ENCODE data around the gene ADISSP.
"Not testable (repeated sequence)": the region's sequence is repeated elsewhere in the genome, so short reads cannot be mapped to it uniquely, and the experiment has no call there.

The ADISSP gene

GRCh38 chr20:3797592-3798372 lies 30.2 kb upstream of the ADISSP start:
- DNase-seq, result peak in 1 of 2 experiments; percentile 16

DNA sequence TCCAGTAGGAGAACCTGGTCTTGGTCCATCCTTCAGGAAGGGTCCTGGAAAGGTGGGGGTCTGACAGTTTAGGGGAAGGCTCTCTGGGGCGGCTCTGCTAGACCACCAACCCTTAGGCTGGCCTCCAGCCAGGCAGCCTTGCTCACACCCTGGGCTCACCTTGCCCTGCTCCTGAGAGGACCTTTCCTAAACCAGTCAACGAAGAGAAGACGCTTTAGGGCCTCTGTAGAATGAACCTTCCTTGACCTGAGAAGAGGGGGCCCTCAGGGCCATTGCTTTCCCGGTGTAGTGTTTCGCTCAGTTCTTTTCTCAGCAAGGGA lies 29.6 kb upstream of the ADISSP start:
- DNase-seq, result no peak

GRCh38 chr20:3796477-3797225 lies 29.1 kb upstream of the ADISSP start:
- DNase-seq, result peak in 1 of 2 experiments; percentile 11

DNA sequence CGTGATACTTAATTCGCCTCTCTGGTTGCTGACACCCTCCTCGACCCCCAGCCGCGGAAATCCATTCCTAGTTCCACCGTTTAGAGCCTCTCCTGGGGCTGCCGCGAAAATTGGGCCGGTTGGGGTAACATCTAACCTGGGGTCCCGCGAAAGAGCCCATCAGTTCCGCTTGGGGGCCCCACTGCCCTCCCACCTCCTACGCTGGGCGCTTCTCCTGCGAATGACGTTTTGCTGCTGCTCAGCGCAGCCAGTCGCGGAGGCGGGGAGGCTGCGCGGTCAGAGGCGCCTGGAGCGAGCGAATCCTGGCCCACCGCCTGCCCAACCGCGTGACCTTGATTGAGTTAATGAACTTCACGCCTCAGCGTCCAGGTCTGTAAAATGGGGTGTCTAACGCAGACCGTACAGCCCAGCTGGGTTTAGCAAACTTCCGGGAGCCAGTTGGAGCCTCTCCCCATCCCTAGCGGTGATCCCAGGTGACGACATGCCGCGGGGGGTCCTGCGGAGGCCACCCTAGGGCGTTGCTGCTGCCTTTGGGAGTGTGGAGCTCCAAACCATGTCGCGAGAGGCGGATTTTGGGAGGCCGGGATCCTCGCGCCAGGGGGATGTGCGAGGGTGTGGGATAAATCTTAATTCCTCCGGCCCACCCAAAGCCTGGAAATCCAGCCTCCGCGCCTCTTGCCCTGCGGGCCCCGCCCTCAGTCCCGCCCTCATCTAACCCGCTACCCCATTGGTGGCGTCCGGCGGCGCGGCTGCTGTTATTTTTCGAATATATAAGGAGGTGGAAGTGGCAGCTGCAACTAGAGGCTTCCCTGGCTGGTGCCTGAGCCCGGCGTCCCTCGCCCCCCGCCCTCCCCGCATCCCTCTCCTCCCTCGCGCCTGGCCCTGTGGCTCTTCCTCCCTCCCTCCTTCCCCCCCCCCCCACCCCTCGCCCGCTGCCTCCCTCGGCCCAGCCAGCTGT lies 28.2 kb upstream of the ADISSP start, which contains the start of gene CDC25B:
Gene CDC25B (plus strand): TSS at position 800 of the 958 bp plus-strand sequence. CDS start 222 bp downstream, outside the sequence.
- peak; percentile 95 to 96 for DNase-seq

DNA sequence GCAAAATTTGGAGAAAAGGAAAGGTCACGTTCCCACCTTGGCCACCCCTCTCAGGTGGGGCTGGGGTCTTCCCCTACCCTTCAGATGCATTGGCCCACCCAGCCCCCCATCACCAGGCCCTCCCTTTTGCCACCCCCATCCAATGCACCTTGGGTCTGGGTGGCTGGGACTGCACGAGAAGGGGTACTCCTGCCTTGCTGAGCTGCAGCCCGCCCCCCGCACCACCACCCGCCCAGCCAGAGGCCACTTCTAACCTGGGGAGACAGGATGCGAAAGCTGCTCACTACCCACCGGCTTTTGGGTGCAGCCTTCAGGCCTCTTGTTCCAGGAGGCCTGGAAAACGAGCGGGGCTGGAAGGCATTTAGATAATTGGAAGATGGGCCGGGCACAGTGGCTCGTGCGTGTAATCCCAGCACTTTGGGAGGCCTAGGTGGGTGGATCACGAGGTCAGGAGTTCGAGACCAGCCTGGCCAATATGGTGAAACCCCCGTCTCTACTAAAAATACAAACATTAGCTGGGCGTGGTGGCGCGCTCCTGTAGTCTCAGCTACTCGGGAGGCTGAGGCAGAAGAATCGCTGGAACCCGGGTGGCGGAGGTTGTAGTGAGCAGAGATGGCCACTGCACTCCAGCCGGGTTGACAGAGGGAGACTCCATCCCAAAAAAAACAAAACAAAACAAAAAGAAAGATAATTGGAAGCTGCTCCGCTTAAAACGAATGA lies 27.3 kb upstream of the ADISSP start:
- no peak for DNase-seq

GRCh38 chr20:3794168-3794567 lies 26.6 kb upstream of the ADISSP start:
- DNase-seq, result not testable (repeated sequence)

DNA sequence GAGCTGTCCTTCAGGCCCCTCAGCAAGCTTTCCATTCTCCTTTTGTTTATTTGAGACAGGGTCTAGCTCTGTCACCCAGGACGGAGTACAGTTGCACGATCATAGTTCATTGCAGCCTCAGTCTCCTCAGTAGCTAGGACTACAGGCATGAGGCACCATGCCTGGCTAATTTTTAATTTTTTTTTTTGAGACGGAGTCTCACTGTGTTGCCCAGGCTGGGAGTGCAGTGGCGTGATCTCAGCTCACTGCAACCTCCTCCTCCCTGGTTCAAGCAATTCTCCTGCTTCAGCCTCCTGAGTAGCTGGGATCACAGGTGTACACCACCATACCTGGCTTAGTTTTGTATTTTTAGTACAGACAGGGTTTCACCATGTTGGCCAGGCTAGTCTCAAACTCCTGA lies 21.6 kb upstream of the ADISSP start:
- DNase-seq, result not testable (repeated sequence)

DNA sequence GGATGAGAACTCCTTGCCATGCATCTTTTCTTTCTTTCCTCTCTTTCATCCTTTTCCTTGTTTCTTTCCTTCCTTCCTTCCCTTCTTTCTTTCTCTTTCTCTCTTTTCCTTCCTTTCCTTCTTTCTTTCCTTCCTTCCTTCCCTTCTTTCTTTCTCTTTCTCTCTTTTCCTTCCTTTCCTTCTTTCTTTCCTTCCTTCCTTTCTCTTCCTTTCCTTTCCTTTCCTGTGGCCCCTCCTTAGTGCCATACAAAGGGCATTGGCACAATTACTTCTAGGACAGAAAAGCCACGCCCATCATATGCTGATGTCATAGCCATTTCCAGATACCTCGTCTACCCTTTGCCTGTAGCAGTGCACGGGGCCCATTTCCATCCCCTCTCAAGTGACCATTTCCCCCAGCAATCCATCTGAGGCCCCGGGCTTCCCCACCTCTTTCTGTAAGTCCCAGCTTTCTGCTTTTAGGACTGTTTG lies 21.2 kb upstream of the ADISSP start:
- no peak for DNase-seq

DNA sequence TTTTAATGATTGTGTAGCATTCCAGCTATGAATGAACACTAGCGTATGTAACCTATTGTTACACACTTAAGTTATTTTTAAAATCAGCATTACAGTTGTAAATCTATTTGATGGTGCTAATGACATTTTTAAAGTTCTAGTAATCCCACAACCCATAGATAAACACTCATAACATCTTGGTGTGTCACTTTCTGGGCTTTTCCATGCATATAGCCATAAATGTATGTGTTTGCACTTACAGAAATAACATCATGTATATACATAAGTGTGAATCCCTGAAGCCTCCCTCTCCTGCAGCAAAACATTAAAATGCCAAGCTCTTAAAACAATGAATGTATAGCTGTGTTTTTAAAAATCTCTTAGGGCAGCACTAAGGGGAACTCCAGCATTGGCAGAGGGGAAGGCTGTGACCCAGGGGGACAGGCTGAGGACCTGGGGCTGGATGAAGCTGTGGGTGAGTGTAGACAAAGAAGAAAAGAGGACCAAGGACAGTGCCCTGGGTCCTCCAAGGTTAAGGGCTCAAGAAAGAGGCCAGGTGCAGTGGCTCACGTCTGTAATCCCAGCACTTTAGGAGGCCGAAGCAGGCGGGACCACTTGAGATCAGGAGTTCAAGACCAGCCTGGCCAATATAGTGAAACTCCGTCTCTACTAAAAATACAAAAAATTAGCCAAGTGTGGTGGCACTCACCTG lies 19.9 kb upstream of the ADISSP start:
- DNase-seq, result no peak

GRCh38 chr20:3786665-3787323 lies 19.2 kb upstream of the ADISSP start, which contains the start of gene CENPB:
CENPB (minus strand) TSS chr20:3786740; CDS start chr20:3786483, 257 bp downstream.
- peak; percentile 86 to 88 for DNase-seq

GRCh38 chr20:3786126-3786484 lies 18.6 kb upstream of the ADISSP start:
- peak in 1 of 2 experiments; percentile 46 for DNase-seq

- DNase-seq, result peak in 1 of 2 experiments; percentile 48
Observed at GRCh38 chr20:3785240-3786125, 17.9 kb upstream of the ADISSP start.

DNA sequence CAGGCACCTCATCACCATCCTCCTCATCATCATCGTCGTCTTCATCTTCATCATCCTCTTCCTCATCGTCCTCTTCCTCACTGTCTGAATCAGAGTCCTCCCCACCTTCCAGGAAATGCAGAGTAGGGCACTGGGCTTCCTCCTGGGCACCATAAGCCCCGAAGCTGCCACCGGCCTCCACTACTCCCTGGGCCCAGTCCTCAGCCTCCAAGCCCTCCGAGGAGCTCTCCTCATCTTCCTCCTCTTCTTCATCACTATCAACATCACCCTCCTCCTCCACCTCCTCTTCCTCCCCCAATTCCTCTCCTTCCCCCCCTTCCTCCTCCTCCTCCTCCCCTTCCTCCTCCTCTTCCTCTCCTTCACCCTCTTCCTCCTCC lies 17.3 kb upstream of the ADISSP start:
- no peak for DNase-seq

- DNase-seq, result no peak
Observed at GRCh38 chr20:3784216-3784853, 16.8 kb upstream of the ADISSP start.

DNA sequence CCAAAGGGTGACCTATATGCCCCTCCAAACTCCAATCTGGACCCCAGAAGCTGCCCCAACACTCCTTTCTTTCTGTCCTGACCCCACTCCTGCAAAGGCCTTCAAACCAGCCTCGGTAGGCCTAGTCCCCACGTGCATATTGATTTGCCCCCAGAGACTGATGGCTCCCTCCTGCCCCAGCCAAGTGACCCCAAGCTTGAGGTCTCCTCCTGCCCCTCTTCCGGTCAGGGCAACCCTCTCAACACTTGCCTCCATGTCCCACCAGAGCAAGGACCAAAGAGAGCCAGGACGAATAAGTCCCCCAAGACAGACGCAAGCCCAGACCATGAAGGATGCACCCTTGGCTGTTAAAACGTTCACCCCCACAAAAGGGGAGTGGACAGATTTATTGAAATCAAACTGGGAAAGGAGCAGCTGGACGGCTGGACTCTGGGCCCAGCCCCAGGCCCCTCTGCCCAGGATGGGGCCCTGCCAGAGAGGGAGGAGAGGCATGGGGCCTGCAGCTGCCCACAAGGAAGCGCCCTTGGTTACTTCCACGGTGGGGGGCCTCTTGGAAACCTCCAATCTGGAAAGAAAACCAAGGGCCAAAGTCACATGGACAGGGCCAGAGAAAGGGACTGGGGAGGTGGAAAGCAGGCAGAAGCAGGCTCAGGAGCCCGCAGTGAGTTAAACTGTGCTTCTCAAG lies 16.1 kb upstream of the ADISSP start:
- DNase-seq, result no peak

DNA sequence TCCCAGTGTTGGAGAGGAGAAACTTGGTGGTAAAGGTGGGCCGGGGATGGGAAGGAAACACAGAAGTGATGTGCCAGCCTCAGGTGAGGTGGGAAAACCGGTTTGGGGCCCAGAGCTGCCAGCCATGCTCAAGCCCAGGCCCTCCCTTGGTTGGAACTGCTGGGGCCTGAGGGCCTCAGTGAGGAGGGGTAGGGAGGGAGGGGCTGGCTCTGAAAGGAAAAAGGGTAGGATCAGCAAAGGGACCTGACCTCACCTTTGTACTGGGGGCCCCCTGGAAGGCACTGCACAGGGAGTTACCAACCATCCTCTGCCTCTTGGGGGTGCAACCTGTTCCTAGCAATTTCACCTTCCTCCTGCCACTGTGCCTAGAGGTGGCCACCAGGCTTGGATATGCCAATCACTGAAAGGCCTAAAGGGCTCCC lies 15.5 kb upstream of the ADISSP start:
- no peak for DNase-seq

DNA sequence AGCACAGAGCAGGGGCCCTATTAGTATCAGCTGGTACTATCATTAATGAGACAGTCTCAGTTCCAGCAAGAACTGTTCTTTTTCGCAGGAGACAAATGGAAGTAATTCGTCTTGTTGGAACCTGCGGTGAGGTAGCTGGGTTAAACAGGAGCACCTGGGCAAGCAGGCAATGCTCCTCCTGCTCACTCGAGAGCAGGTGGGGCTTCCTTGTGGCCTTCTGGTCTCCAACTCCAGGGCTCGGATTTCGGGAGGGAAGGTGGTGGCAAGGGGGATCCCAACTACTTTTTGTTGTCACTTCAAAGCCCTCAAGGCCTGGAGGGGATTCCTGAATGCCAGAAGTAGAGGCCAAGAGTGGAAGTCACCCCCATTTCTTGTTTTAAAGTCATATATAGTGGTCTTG lies 15.0 kb upstream of the ADISSP start:
- DNase-seq, result no peak

DNA sequence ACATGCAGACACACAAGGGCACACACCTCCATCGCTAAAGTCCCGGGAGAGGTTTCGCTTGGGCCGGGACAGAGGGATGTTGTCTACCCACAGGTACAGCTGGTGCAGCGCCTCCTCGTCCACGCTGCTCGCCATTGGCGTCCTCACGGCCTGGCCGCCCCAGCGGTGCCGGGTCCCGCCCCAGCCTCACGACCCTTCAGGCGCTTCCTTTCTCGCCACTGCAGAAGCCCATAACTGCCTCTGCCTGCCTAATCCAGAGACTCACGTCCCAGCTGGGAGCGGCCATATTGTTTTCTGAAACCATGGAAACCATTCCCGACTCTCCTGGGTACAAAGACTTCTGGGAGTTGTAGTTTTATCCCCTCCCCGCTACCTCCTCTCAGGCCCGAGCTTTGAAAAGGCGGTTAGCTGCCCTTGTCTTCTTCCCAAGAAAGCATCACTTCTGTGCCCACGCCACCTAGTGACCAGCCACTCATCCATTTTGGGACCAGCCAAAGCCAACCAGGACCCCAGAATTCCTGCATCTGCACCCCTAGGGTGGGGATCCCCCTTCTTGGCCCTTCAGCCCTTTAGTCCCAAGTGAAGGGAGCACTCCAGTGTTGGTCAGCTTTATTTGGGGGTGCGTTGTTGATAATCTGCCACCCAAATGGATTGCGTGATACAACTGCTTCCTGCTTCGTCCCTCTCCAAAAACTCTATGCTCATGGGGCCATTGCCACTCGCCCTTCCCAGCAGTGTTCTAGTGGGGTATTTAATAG lies 13.8 kb upstream of the ADISSP start, which contains the start of gene SPEF1:
Gene SPEF1 (minus strand): TSS at position 296 of the 758 bp plus-strand sequence. CDS start 161 bp downstream, at position 135.
- peak; percentile 84 to 90 for DNase-seq
